GM23248 (cell line): ENCODE data around the gene TMEM231.

ENCODE experiments used
- EZH2 ChIP-seq: fragments of 200-600 bp; sonication (generic); IDR thresholded peaks from 2 replicates; pipeline ENCODE4 v1.6.1; 2018; ENCODE audit warnings: antibody characterized with exemption, mild to moderate bottlenecking; ENCODE audit not compliant: insufficient read depth, poor library complexity, severe bottlenecking
- EZH2phosphoT487 ChIP-seq: fragments of 200-600 bp; sonication (generic); IDR thresholded peaks from 2 replicates; pipeline ENCODE4 v1.6.1; 2018; ENCODE audit warnings: antibody characterized with exemption, moderate library complexity, mild to moderate bottlenecking, low read depth; ENCODE audit not compliant: insufficient read depth

- TF ChIP-seq EZH2 = no peak
- no peak for TF ChIP-seq EZH2phosphoT487
Observed at GRCh38 chr16:75572864-75573542, 17.0 kb upstream of the TMEM231 start.
